HG03066 (cell line): ENCODE results near the gene JUNB.
A peak's percentile ranks its signal among the peaks of the same experiment; 100 is the strongest.
"Not testable (repeated sequence)": the region's sequence is repeated elsewhere in the genome, so short reads cannot be mapped to it uniquely, and the experiment has no call there.

Source experiments
- ATAC-seq: cut with Tn5 transposase; IDR thresholded peaks from one replicate; pipeline ENCODE4 v1.9.1; 2021; ENCODE audit warnings: low read depth; ENCODE audit not compliant: unreplicated experiment

The JUNB gene

DNA sequence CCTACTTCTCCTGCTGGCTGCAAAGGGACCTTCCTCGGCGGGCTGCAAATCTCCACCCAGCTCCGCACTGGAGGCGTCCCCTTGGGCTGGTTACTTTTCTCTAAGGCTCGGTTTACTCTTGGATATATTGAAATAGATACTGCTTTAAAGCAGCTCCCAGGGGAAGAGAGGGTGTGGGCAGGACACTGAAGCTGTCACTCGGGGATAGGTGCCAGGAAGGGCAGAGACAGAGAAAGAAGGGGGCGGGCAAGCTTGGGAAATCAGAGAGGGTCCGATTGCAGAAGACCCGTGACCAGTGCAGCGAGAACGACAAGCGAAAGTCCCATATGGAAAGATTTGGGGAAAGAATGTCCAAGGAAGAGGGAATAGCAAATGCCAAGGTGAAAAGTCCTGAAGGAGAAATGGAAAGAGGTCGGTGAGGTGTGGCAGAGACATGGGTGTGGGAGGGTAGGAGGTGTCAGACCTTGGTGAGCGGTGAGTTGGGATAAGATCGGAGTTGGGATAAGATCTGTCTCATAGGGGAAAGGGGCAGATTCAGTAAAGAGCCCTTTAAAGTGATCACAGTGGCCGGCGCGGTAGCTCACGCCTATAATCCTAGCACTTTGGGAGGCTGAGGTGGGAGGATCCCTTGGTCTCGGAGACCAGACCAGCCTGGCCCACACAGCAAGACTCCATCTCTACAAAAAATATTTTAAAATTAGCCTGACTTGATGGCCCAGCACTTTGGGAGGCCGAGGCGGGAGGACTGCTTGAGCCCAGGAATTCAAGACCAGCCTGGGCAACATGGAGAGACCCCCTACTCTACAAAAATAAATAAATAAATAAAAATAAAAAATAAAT, 11.2 kb downstream of the JUNB start:
- ATAC-seq, result no peak

DNA sequence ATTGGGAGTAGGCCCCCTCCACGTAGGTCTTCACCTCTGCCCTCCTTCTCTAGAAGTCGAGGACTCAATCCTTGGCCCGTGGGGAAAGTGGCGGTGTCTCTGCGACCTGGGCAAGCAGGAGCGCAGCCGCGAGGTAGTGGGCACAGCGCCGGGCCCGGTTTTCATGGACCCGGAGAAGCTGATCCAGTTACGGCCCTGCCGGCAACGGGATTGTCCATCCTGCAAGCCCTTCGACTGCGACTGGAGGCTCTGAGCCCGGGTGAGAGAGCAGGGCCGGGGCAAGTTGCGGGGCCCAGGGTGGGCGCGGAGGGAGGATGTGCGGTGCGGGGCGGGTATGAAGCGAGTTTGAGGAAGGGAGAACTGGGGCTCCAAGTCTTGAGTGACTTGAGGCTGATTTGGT, 12.8 kb downstream of the JUNB start:
- no peak for ATAC-seq

DNA sequence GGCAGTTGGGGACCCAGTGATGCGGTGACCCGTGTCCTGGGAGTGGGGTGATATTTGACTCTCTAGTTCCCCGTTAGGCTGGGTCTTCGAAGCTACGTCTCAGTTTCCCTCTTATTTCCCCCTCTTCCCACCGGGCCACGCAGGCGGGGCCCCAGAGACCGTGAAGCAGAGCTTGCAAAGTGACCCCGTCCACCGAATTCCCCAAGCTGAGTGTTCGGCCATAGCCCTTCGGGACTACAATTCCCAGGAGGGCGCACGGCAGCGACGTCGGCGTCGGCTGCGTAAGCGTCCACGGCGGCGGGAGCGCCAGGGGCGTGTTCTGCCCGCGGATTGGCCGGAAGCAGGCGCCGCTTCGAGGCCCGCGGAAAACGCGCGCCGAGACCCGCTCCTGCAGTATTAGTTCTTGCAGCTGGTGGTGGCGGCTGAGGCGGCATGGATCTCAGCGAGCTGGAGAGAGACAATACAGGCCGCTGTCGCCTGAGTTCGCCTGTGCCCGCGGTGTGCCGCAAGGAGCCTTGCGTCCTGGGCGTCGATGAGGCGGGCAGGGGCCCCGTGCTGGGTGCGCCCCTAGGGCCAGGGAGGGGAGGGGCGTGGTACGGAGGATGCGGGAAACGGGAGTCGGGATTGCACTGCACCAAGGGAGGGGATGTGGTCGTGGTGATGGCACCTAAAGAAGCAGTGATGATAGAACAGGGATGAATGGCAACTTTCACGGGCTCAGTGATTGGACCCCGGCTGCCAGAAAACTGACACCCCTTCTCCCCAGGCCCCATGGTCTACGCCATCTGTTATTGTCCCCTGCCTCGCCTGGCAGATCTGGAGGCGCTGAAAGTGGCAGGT, 15.2 kb downstream of the JUNB start, which contains the start of gene RNASEH2A:
RNASEH2A (plus strand) TSS at position 343 of the 840 bp plus-strand sequence; CDS start at position 433, 90 bp downstream.
- peak; percentile 67 for ATAC-seq

DNA sequence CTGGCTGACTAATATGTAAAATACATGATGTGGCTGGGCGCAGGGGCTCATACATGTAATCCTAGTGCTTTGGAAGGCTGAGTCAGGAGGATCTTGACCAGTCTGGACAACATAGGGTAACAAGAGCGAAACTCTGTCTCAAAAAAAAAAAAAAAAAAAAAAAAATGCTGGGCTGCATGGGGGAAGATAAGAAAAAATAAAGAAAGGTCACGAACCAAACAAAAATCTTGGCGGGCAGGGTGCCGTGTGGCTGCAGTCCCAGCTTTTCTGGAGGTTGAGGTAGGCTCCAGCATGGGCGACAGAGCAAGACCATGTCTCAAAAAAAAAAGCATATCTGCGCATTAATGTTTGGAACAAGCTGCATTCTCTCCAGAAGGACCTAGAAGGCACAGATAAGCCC, 23.8 kb downstream of the JUNB start:
- no peak for ATAC-seq

GRCh38 chr19:12817188-12817587, 25.9 kb downstream of the JUNB start:
- ATAC-seq, result not testable (repeated sequence)

DNA sequence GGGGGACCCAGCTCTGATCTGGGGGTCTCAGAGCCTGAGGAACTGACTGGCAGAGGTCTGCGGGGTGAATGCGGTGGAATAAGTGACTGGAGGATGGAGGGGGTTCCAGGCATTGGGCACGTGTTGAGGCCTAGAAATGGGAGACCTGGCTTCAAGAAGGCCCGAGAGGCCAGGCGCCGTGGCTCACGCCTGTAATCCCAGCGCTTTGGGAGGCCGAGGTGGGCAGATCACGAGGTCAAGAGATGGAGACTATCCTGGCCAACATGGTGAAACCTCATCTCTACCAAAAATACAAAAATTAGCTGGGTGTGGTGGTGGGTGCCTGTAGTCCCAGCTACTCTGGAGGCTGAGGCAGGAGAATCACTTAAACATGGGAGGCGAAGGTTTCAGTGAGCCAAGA, 26.5 kb downstream of the JUNB start:
- ATAC-seq, result not testable (repeated sequence)

DNA sequence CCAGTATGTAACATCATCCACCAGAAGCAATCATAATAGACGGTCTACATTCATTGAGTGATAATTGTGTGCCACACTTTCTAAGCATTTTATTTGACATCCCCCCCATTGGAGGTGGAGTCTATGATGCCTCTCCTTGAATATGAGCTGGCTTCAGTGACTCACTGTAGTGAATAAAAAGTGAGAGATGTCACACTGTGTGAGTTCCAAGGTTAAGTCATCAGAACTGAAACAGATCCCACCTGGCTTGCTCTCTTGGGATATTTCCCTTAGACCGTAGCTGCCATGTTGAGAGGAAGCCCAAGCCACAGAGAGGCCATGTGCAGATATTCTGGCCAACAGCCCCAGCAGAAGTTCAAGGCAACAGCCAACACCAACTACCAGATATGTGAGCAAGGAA, 30.5 kb downstream of the JUNB start:
- ATAC-seq, result no peak

- ATAC-seq, result no peak
These were observed 34.2 kb downstream of the JUNB start for GRCh38 chr19:12825254-12826131.

GRCh38 chr19:12828494-12828893, 37.2 kb downstream of the JUNB start:
- no peak for ATAC-seq

GRCh38 chr19:12833418-12833737, 42.1 kb downstream of the JUNB start:
- ATAC-seq, result no peak

DNA sequence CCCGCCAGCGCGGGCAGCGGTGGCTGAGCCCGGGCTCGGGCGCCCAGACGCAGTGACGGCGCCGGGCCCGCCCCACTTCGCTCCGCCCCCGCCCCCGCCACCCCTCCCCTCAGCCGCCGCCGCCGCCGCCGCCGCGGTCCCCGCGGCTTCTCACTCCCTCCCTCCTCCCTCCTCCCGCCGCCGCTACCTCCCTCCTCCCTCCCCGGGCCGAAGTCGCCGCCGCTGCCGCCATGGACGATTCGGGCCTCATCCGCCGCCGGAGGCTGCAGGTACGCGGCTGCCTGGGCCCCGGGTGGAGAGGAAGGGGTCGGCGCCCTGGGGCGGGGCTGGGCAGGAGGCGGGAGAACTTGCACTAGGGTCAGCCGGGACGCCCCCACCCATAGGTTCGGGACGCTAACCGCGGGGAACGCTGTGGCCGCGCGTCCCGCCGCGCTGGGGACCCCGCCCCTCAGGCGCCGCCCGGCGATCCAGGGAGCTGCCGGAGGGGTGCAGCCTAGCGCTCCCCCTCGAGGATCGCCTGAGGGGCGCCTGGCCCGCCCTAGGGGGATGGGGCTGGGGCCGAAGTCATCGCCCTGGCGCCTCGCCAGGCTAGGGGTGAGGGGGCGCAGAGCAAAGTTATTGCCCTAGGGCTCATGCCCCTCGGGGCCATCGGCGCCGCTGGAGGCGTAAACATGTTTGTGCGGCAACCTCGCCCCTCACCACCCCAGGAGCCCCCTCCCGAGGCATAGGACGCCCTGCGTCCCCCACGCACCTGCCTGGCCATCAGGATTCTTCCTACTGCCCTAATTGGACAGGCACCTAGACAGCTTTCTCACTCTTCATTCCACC, 42.7 kb downstream of the JUNB start:
- no peak for ATAC-seq

DNA sequence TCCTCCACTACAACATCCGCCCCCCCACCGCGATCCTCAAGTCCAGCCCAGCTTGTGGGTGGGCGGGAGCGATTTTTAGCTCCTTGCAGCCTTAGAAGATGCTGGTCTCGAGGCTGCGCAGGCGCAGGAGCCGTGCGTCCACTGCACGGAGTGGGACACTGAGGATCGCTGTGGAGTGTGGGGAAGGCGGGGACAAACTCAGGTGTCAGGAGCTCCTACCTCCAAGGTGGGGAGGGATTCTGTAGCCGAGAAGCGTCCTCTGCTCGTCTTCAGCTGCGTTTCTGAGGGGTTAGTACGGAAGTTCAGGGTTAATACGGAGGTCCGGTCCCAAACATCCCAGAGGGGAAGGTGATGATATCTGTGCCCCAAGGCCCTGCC, 43.3 kb downstream of the JUNB start, which contains the start of gene RTBDN:
RTBDN (minus strand) TSS at position 14 of the 378 bp plus-strand sequence. CDS start 4,600 bp downstream, outside the sequence.
- ATAC-seq, result no peak

DNA sequence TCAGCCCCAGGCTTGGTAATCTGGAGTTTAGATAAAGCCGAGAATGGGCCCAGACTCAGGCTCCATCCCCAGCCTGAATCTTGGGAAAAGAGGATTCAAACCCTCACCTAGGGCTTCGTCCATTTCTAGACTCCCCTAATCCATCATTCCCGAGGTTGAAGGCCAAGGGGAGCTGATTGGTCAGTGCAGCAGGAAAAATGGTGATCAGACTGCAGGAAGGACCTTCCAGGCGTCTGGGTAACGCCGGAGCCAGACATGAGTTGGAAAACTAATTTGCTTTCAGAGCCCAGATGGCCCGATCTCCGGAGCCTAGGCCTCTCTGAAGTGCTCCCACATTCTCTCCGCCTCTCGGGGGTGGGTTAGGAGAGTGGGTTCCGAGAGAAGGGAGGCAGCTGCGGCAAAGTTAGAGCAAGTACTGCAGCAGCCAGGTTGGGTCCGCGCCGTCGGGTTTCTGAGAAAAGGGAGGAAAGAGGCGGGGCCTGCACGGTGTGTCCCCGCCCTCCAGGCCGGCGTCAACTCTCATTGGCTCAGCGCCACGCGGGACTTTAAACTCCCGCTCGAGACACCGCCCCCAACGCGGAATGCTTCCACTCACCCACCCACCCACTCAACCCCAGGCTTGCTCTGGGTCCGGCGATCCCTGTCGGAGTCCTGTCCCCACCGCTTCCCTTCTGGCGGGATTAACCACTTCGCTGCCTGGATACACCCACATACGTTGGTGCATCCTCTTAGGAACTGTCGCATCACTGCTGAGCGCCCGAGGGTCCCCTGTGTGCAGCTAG, 43.9 kb downstream of the JUNB start:
- ATAC-seq, result no peak

DNA sequence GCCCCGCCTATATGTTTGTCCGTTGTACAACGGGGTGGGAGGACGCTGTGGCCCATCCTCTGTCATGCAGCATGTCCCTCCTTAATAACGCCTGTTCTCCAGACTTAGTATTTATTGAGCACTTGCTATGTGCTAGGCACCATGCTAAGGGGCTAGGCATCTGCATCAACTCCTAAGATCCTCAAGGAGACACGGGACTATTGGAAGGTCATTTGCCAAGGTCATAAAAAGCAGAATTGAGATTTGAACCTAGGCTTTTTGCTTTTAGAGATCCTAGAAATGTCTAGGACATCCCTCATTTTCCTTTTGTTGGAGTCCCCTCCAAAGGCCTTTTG, 45.2 kb downstream of the JUNB start:
- ATAC-seq, result no peak

- ATAC-seq, result no peak
These were observed 45.9 kb downstream of the JUNB start for GRCh38 chr19:12837225-12837624.

DNA sequence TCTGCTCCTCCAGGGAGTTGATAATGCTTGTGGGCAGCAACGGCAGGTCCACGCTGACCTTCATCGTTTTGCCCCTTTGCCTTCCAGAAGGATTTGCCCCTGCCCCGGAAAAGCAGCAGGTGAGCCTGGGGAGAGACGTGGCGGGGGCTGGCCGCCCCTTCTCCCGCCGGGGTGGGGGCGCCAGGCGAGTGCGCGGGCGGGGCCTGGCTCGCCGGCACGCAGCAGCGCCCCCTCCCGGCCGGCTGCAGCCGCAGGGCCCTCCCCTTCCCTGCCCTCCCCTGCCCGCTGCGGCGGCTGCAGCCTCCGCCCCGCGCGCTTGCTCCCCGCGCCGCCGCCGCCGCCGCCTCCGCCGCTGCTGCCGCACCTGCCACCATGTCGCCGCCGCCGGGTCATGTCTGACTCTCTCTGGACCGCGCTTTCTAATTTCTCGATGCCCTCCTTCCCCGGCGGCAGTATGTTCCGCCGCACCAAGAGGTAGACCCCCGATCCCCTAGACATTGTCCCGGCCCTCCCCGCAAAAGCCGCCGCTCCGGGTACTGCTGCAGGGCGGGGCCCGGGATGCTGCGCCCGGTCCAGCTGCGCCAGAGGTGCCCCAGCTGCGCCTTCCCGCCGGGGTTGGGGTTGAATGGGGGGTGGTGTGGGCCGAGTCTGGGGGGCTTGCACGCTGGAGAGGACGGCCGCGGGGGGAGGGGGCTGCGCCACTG, 47.0 kb downstream of the JUNB start, which contains the start of gene MAST1:
MAST1 (plus strand) TSS at position 334 of the 704 bp plus-strand sequence; CDS start at position 392, 58 bp downstream.
- no peak for ATAC-seq

DNA sequence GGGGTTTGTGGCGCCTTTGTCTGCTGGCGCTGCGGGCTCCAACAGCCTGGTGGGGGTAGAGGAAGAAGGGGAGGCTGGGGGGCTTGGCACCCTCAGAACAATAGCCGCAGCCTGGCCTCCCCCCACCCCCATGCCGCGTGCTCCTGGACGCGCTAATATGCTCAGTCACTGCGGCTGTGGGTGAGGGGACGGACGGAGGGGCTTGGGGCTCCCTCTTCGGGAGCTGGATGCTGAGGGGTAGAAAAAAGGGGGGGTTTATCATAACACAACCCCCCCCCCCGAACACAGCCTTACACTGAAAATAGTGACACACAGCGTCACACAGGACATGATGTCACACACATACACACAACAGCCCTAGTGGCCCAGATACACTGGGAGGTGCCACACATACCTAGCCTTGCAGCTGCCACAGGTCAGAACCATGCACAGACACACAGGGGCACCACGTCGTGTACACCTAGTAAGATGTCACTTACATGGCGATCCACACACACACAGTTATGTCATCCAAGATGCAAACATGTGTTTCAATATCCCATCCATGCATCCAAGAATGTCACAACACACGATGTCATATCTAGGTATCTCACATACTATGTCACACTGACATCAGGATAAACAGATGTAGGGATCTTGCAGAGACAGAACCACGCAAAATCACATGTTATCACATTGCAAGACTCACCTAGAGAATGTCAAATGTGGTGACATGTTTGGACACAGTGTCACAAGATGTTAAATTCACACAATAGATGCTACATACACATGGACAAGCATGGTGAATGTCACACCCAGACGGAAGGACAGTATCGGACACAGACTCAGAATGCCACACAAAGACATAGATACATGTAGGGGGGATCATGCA, 47.8 kb downstream of the JUNB start:
- no peak for ATAC-seq
